GM21717 (cell line): Measurements from ENCODE around the gene ITPRID2.

Experiments
- ATAC-seq: cut with Tn5 transposase; IDR thresholded peaks from one replicate; pipeline ENCODE4 v1.9.1; 2021; ENCODE audit warnings: mild to moderate bottlenecking, moderate library complexity; ENCODE audit not compliant: unreplicated experiment

ITPRID2 gene

DNA sequence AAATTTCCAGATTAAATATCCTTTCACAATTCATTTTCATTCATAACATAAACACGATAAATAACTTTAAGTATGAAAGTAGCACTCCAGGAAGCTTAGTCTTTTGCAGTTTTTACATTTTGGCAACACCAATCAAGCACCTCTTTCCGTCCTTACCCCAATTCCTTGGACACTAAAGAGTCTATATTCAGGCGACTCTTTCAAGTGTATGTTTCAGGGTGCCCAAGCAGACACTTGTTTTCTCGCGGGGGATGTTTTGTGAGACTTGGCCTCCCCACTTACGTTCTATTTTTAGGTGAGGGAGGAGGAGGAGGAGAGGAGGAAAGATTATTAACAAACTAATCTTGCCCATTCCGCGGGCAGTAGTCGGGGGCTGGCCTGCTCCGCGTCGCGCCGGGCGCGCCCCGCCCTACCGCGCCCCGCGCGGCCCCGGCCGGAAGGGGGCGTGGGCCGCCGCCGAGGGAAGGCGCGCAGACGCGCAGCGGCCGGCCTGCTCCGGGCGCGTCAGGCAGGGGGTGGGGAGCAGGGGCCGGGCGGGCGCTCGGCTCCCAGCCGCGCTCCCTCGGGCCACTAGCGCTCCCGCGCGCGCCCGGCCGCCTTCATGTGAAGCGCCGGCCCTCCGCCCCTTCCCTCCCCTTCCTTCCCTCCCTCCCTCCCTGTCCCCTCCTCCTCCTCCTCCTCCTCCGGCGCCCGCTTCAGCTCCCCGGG lies at the start of gene ITPRID2:
Gene ITPRID2 (plus strand): TSS at position 473 of the 708 bp plus-strand sequence. CDS start 337 bp downstream, outside the sequence.
- peak; percentile 93 for ATAC-seq

DNA sequence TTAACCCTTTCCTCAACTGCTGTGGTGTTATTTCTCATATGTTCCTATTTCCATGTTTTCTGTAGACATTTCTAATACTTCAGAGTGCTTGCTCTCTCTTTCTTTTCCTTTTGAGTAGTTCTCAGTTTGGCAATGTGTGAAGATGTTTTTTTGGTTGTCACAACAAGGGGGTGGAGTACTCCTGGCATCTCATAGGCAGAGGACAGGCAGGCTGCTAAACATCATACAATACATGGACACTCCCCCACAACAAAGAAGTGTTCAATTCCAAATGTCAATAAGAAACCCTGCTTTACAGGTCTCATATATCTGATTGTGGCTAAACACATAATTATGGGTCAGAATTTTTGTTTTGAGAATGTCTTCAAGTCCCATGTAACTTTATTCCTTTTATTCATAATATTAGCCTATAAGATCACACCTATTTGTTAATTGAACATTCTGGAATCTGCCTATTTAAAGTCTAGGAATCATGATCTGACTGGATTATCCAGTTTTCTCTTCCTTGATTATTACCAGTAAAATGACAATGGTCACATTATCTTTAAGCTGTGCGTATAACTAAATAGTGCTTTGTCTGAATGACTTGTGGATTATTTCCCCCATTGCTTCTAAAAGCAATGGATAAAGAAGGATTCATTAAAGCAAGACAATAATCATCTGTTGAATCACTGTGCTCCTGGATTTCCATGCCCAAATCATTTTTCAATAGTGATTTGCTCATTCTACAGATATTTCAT lies 46.8 kb upstream of the ITPRID2 start:
- ATAC-seq = no peak

DNA sequence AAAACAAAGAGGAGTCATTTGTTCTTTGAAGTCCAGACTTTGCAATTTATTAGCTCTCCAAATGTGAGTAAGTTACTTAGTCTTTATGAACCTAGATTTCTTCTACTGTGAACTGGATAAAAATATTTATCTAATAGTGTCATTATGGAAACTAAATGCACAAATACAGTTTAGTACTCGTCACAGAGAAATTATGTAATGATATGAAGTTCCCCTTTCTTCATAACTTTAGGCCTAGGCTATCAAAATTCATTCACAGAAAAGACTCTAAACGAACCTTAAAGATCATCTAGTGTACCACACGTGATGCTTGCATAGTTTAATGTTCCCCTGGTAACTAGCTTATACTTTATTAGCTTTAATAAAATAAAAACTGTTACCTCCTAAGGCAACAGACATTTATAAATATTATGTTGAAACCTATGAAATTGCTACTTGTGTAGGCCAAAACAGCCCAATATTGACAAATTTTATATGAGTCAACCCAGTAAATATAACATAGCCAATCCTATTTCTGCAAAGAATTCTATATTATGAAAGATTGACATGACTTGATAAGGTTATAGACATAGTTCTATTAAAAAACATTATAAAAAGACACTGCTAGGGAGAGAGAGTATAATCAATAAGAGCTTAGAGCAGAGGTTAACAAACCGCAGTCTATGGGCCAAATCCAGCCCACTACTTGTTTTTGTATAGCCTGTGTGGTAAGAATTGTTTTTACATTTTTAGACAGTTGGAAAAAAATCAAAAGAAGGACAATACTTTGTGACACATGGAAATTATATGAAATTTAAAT lies 44.9 kb upstream of the ITPRID2 start:
- no peak for ATAC-seq

DNA sequence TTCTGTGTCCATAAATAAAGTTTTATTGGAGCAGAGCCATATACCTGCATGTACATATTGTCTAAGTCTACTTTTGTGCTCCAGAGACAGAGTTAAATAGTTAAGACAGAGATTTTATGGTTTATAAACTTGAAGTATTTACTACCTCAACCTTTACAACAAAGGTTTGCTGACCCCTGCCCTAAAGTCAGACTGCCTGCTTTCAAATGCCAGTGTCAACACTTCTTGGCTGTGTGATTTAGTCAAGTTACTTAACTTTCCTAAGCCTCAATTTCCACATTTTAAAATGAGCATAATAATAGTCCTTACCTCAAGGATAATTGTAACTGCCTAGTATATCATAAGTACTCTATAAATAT lies 44.4 kb upstream of the ITPRID2 start:
- no peak for ATAC-seq

DNA sequence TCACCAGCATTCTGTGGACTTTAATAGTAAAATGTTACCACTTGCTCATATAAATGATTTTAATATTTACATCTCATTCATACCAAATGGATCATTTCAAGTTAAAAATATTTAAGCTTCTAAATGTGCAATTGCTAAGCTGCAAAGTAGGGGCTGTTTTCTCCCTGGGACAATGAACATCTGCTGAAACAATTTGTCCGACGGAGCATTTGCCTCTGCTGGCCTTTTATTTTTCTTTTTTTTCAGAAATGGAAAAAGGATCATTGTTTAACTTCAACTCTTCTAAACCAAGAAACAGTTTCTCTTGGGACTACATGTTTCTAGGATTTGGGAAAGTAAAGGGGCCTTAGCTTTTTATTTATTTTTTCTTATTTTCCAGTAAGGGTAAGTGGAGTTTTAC lies 43.8 kb upstream of the ITPRID2 start:
- ATAC-seq = no peak

DNA sequence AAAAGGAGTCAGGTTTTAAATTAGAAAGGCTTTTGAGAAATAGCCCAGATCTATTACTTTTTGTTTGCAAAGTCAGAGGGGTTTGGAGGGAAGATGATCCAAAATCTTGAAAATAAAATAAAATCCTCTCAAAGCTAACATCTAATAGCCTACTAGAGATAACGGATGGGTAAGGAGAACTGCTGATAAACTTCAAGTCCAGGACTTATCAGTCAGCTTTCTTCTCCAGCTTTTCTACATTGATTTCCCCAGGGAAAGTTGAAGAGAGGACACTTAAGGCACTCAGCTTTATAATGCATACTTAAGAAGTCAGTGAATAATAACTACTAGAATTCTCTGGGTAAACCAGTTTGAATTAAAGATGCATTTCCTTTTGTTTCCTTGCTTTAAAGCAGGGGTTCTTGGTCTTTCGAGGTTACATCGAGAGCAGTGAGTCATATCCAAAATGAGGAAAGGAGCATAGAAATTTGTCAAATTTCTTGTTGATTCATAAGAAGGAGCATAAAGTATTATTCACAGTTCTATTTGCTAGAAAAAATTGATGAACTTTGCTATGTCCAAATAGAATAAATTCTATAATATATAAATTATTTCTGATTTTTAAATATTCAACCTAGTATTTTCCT lies 43.2 kb upstream of the ITPRID2 start:
- no peak for ATAC-seq

DNA sequence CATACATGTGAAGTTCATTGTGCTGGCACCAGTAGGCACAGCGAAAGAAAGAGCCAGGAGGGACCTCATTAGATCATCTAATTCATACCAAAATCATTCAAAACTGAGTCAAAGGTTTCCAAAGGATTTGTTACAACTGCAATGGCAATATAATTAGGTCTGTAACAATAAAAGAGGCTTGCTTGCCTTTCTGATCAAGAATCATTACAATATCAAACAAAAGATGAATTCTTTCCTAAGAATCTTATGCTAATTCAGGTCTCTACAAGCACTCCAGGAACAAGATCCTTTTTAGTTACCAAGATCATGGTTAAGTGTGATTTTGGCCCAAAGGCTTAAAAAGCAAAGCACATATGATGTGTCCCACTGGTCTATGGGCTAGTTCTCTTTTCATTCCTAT lies 41.9 kb upstream of the ITPRID2 start:
- ATAC-seq = no peak

DNA sequence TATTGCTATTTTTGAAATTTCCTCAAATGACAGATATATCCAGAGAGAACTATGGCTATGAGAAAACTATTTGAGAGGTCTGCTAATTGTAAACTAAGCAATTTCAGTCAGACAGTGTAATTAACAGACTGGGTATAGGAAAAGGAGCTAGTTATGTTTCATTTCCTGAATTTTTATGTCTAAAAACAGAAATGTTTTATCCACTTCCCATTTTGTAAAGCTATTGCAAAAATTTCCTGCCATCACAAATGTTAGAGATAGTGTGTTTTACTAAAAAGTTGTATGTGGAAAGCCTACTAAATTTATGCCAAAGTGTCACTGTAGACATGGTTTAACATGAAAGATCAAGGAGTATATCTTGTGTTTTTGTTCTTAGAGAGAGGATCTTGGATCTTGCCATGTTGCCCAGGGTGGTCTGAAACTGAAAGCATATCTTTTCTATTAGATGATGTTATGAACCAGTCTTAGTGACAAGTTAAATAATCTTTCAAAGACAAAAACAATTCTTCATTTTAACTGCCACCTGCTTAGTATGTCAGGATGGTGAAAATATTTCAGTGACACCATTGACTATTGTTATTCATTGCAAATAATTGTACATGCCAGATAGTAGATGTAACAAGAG lies 40.5 kb upstream of the ITPRID2 start:
- ATAC-seq = peak; percentile 73

DNA sequence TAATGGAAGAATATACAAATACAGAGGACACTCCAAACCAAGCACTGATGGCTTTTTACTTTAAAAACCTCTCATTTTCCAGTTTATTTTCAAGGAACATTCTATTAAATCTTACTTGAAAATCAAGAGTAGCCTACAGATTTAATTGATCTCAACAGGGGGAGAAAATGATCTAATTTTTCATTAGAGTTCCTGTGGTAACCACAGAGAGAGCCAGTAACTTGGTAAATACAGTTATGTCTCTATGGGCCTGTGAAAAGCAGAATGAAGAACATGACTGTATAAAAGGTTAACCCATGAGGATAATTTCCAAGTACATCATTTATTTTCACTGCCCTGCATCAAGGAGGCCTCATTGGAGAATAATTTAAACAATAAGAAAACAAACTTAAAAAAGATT lies 39.8 kb upstream of the ITPRID2 start:
- no peak for ATAC-seq

DNA sequence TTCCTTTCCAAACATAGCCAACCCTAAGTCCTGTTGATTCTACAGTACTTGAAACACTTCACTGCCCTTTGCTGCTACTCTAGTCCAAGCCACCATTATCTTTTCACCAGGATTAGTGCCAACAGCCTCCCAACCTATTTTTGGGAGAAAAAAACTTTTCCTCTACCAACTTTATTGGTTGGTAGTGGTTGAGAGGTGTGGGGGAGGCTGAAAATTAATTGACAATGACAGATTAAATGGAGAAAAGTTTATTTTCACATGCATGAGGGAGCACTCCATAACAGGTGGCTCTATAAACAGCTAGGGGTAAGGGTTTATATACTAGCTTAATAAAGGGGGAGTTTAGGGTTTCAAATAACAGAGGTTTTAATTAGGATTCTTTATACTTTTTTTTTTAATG lies 37.8 kb upstream of the ITPRID2 start:
- no peak for ATAC-seq

DNA sequence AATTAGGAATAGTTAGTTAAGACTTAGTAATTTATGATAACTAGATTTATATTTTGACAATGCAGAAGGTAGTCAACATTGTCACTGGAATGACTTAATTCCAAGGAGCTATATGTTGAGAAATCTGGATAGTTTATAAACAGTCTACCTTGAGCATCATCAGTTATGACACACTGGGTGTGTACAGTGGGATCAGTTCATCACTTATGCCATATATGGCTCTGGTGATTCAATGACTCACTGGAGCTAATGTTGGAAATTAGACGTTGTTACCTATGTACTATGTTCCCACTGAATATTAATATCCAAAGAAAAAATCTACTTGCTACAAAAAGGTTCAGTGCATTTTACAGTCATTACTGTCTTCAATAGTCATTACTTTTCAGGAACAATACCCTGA lies 34.0 kb upstream of the ITPRID2 start:
- no peak for ATAC-seq

DNA sequence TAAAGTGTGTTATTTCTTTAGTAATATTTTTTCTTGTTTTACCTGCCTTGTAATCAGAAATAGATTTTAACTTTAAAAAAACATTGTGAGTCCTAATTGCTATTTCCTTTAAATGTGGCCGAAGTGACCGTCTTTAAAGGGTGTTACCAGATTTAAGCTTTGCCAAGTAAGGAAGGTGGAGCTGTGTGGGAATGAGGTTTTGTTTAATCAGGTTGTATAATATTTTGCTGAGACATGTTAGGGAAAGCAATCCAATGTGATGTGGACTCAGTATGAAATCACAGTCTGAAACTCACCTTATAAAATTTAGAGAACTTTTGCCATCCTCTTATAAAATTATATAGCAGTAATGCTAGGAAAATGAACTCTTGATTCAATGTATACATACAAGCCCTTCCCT lies 32.9 kb upstream of the ITPRID2 start:
- no peak for ATAC-seq

DNA sequence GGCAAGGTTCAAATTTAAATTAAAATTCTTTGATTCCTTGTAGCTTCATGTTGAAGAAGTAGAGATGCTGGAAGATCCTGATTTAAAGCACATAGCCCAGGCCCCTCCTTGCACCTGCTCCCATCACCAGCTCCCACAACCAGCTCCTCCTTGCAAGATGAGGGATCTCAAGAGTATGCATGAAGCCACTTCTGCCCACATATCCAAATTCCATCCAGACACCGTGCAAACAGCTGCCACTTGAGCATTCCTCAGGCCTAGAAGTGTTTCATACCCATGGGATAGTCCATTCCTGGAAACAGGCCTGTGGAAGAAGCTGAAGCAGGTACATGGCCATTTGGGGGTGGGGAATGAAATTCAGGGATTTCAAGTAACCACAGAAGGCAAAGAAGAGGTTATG lies 32.4 kb upstream of the ITPRID2 start:
- ATAC-seq = no peak

DNA sequence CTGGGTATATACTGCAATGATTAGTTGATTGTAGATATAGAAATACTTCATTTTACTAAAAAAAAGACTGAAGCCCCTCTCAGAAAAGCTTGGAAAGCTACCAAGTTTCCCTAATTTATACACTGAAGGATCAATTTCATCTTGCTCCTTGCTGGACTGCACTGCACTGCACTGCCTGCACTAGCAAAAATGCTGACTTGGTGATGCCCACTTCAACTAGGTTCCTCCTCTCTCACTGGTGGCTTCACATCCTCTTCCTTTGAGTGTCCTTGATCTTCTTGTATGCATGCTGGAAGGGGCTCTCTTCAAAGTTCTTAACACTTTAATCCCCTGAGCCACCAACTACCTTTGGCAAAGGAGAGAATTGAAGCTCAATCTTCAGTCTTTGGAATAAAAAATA lies 31.7 kb upstream of the ITPRID2 start:
- ATAC-seq = no peak

DNA sequence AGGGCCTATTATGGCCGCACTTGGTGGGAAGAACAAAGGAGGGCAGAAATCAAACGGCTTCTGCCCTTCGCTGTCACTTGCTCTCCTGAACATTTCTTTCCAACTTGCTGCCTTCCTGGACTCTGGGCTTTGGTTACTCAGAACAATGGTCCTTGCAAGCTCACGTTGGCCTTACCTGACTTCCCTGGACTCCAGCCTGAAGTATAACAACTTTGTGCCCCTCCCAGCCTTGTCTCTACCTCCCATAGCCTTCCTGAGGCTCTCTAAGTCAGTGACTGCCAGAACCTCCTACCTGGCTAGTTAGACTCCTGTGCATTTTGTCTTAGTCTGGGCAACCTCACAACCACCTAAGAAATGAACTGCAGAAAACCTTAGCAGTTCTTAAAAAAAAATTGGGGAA lies 30.2 kb upstream of the ITPRID2 start:
- ATAC-seq = no peak

DNA sequence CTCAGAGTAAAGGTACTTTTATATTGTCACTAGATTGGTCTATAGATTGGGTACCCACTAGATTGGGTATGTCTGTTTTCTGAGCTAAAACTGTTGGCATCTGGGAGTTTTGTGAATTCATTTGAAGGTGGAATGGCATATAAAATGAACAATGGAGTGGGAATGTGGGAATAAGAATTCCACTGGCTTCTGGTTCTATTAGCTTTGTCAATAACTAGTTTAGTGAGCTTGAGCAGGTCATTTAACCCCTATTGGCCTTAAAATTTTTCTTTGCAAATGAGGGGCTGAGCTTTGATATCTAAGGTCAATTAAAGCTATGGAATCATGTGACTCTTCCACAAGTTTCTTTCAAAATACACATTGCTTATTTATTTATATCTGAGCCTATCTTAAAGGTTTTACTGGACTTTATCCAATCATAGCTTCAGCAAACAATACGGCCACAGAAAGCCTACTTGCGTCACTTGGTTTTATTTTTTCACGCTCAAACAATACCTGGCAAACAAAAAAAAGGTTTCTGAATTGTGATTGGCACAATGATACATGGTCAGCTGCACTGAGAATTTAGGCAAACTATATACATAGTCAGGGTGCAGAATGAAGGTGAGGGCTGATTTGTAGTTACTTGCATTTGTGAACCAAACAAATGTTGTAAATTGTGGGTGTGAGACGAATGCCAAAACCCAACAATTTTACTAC lies 28.8 kb upstream of the ITPRID2 start:
- ATAC-seq = no peak

DNA sequence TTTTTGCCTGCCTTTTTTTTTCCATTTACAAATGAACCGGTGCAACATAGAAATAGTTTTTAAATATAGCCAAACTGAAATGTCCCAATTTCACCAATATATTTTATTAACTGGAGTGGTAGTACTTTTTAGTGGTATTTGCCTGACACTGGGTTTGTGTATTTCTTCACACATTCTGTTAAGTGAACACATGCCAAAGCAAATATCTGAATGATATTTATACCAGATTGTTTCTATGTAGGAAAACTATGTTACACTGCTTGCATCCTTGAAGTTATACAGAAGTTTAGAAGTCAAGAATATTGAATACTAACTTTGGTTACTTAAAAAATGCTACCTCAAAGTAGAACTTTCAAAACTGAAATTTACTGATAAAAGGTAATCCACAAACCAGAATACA lies 19.4 kb upstream of the ITPRID2 start:
- no peak for ATAC-seq

DNA sequence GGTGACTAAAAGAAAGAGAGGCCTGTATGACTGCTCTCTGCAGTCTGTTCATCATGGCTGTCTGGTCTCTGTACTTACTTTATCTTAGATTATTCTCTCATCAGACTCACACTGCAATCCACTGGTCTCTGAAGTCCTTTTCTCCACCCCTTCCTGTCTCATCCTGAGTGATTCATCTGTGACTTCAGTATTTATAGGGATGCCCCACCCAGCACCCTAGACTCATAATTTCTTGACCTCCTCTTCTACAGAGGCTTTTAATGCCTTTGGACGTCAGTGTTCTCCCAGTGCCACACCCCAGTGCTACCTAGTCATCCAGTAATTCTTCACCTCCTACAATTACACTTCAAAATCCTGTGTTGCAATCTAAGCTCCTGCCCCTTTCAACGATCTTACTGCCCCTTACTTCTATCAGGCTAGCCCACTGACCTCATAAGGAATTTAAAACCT lies 14.9 kb upstream of the ITPRID2 start:
- no peak for ATAC-seq

DNA sequence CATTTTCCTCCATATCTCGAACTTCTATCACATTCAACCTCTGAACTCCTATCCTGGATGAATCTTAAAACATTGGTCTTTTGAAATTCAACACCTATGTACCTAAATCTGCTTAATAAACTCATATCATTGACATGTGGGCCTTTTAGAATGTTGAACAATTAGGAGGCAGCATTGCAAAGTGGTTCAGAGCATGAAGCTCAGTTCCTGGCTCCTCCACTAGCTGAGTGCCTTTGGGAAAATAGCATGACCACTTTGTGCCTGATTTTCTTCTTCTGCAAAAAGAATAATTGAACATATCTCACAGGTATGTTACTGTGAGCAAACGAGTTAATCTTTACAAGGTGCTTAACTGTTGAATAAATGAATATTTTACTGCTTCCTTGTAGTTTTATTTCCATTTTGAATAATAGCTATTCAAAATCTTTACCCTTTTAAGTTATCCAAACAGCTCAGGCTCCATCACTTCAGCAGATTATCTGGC lies 14.3 kb upstream of the ITPRID2 start:
- ATAC-seq = no peak

DNA sequence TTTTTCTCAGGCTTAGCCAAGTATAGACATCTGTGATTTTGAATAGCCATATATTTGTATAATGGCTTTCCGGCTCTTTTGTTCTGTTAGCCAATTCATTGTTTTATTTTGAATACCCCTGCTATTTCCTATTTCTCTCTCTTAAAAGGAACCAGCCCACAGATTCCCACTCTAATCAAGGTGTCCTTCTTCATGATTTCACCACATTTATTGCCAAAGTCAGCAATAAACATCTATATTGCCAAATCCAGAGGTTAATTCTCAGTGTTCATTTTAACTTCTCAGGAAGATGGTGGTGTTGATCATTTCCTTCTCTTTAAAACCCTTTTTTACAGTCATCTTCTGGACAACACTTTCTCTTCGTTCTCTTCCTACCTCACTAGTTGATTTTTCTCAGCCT lies 13.1 kb upstream of the ITPRID2 start:
- no peak for ATAC-seq
